GM12892 (cell line): ENCODE results near the gene VAV2.
"Not testable (repeated sequence)": the region's sequence is repeated elsewhere in the genome, so short reads cannot be mapped to it uniquely, and the experiment has no call there.

ENCODE experiments used
- DNase-seq: peaks from one replicate; pipeline ENCODE4 v3.0.0; 2011; ENCODE audit not compliant: insufficient read length
- FAIRE-seq: peaks from 2 replicates; lab custom pipeline; 2011; peaks lifted over from hg19 to GRCh38; lab: Jason Lieb, UNC
- POLR2A ChIP-seq: IDR thresholded peaks from 2 replicates; pipeline ENCODE4 v1.6.1; 2011; ENCODE audit warnings: low read depth, low read length, control low read depth
- POLR2AphosphoS5 ChIP-seq: IDR thresholded peaks from 2 replicates; pipeline ENCODE4 v1.6.1; 2011; ENCODE audit warnings: low read depth, low read length, control low read depth
- TAF1 ChIP-seq: IDR thresholded peaks from 2 replicates; pipeline ENCODE4 v1.6.1; 2011; ENCODE audit warnings: low read depth, mild to moderate bottlenecking, control low read depth, low read length, borderline replicate concordance

The VAV2 gene

GRCh38 chr9:133958756-133959155 lies 33.4 kb downstream of the VAV2 start:
- DNase-seq (no peak), FAIRE-seq (peak; percentile 84)
- no peak for TF ChIP-seq POLR2A
- no peak for TF ChIP-seq TAF1
- TF ChIP-seq POLR2AphosphoS5 = no peak

GRCh38 chr9:133957772-133958171 lies 34.4 kb downstream of the VAV2 start:
- not testable (repeated sequence) for FAIRE-seq, DNase-seq

- FAIRE-seq = peak; percentile 84
- no peak for TF ChIP-seq POLR2AphosphoS5
- no peak for TF ChIP-seq POLR2A
- no peak for TF ChIP-seq TAF1
- no peak for DNase-seq
Observed at GRCh38 chr9:133957328-133957727, 34.8 kb downstream of the VAV2 start.

DNA sequence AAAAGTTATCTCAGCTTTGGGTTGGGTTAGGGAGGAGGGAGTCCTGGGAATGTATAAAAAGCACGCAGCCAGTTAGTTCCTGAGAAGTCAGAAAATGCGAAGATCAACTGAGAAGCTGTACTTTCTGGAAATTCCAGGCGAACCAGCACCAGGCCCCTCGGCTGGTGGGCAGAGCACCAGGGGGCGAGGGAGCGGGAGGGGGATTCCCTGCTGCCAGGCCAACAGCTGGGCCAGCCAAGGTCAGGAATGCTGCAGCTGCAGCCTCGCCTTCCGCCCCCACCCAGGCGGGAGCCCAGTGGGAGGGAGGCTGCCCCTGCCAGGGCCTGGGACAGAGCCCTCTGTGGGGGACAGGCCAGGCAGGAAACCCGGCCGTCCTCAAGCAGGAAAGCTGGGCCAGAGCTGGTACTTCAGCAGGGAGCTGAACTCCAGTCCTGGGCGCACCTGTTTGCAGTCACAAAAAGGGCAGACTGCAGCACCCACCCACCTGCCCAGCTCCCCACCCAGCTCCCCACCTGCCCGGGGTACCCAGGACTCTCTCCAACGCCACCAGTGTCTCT lies 35.5 kb downstream of the VAV2 start:
- TF ChIP-seq POLR2A (peak; percentile 43; the same call in 1 of the 2 replicates), TAF1 (no peak), POLR2AphosphoS5 (no peak; the same call in 1 of the 2 replicates)

GRCh38 chr9:133955821-133956411 lies 36.2 kb downstream of the VAV2 start:
- peak; percentile 86 for DNase-seq
- peak; percentile 78 for TF ChIP-seq POLR2AphosphoS5
- TF ChIP-seq TAF1 = peak; percentile 40; the same call in 1 of the 2 replicates
- TF ChIP-seq POLR2A = peak; percentile 84
- peak; percentile 98 for FAIRE-seq

More for the DNA sequence above, 35.5 kb downstream of the VAV2 start:
- FAIRE-seq (peak; percentile 56), DNase-seq (no peak)

DNA sequence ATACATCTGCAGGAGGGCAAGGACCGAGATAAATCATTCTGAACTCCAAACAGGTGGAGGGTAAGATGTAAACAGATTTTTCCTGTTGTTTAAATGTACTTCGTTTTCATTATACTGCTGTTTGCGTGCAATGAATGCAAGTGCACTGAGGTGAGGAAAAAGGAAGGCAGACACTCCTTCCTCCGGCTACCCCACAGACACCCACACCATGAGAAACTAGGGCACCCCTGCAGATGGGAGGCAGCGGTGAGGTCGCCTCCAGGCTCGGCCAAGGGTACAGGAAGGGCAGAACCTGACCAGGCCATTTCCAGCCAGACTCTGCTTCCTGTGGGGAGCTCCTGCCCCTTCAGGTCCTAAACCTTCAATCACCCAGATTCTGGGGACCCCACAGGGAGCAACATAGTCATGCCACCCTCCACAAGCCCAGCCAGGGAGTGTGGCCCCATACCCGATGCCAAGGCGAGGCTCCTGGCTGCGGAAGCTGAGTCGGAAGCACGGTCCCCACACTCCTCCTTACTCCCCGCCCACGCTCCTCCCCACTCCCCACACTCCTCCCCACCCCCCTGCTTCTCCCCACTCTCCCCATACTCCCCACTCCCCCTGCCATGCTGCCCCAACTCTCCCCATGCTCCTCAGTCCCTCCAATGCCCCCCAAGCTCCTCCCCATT lies 37.1 kb downstream of the VAV2 start:
- TF ChIP-seq POLR2AphosphoS5 (no peak), POLR2A (peak; percentile 45; the same call in 1 of the 2 replicates)
- DNase-seq (no peak), FAIRE-seq (no peak)

DNA sequence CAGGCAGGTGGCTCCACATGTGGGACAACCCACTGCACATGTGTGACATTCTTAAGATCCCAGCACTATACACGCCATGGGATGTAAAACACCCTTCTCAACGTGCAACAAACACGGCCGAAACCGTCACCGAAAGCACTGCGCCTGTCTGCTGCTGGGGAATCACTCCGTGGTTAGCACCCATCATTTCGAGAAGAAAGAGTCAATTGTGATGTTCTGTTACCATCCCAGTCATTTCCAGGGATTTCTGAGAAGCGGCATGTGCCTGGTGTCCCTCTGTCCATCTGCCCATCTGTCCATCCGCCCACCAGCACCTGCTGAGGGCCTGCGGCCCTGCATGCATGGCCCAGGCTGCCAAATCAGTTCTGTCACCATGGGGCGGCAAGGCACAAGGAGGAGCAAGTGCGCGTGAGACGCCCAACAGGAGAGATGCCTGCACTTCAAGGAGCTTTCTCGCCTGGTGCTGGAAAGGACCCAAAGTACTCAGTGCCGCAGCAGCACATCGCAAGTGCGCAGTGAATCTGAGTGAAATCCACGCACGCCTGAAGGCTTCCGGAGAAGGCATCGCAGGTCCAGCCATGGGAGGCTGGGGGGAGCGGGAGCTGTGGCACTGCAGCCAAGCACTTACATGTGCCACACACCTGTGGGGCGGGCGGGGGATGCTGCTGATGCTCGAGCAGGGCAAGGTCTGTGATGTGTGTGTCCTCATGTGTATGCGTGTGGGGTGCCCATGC lies 38.0 kb downstream of the VAV2 start:
- DNase-seq (no peak), FAIRE-seq (peak; percentile 88)
- TF ChIP-seq POLR2AphosphoS5 (no peak), TAF1 (no peak), POLR2A (no peak; the same call in 1 of the 2 replicates)

- no peak for FAIRE-seq
- no peak for DNase-seq
- no peak for TF ChIP-seq POLR2A
- TF ChIP-seq TAF1 = no peak
- no peak for TF ChIP-seq POLR2AphosphoS5
Observed at GRCh38 chr9:133953621-133953975, 38.5 kb downstream of the VAV2 start.

- no peak for DNase-seq
- TF ChIP-seq POLR2AphosphoS5 = no peak
- no peak for TF ChIP-seq TAF1
- no peak for TF ChIP-seq POLR2A
- no peak for FAIRE-seq
Observed at GRCh38 chr9:133952598-133953550, 39.2 kb downstream of the VAV2 start.

DNA sequence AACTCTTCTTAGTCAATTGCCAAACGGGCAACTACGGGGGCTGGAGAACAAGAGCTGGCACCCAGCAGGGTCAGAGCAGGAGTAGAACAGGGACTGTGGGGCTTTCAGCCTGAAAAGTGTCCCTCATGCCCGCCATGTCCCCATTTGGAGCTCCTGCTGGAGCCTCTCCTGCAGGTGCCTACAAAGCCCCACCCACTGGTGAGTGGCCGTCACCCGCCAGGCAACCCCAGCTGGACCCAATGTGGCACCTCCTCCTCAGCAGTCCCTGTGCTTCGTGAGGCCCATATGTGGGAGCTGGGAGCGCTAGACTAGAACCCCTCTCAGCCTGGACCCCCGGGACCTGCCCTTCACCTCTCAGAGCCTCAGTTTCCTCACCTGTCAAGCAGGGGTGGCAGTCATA lies 40.9 kb downstream of the VAV2 start:
- no peak for DNase-seq
- TF ChIP-seq POLR2A (no peak), TAF1 (no peak), POLR2AphosphoS5 (no peak)
- no peak for FAIRE-seq

DNA sequence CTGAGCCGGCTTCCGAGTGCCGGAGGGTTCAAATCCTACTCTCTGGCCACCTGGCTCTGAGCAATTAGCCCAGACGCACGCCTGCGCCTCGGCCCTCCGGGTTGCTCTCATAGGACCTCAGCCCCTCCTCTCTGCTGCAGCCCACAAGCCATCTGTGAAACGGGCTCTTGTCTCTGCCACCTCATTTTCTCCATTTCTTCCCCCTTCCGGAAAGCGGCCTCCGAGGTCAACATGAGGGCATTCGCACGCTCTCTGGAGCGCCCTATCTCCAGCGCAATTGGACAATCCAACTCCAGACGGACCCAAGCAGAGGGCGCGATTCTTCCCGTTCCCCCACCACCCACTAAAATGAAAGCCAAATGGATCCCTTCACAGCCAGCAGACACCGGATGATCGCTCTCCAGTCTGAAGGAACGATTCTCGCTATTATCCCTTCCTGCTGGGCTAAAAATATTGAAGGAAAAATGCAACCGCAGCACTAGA lies 41.5 kb downstream of the VAV2 start:
- TF ChIP-seq POLR2A (no peak), POLR2AphosphoS5 (no peak), TAF1 (no peak)
- no peak for FAIRE-seq
- no peak for DNase-seq
